HG02870 (cell line): ENCODE measurements around the gene MED26.

ENCODE experiments used
- ATAC-seq: cut with Tn5 transposase; IDR thresholded peaks from one replicate; pipeline ENCODE4 v1.9.1; 2021; ENCODE audit warnings: mild to moderate bottlenecking, moderate library complexity; ENCODE audit not compliant: unreplicated experiment

Gene MED26

GRCh38 chr19:16614941-16615340 lies 13.1 kb downstream of the MED26 start:
- no peak for ATAC-seq

GRCh38 chr19:16613841-16614240 lies 14.2 kb downstream of the MED26 start:
- ATAC-seq: no peak

DNA sequence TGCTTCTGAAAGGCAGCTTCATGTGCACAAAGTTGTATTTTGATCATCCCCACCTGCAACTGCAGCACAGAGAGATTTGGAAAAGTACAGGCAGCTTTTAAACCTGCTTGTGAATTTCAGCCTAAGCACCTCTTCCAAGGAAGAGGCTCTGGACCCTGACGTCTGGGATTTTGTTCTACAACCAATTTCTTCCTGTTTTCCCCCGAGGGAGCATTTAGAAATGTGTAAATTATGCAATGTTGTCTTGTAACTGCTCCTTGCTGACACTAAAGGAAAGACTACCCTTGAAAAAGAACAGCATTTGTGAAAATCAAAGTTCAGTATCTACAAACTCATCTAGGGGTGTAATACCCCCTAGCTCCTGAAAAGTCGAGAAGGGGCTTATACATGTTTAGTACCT lies 15.4 kb downstream of the MED26 start:
- ATAC-seq: no peak

GRCh38 chr19:16611121-16611520 lies 16.9 kb downstream of the MED26 start:
- no peak for ATAC-seq

GRCh38 chr19:16609511-16610200 lies 18.3 kb downstream of the MED26 start:
- ATAC-seq: no peak

DNA sequence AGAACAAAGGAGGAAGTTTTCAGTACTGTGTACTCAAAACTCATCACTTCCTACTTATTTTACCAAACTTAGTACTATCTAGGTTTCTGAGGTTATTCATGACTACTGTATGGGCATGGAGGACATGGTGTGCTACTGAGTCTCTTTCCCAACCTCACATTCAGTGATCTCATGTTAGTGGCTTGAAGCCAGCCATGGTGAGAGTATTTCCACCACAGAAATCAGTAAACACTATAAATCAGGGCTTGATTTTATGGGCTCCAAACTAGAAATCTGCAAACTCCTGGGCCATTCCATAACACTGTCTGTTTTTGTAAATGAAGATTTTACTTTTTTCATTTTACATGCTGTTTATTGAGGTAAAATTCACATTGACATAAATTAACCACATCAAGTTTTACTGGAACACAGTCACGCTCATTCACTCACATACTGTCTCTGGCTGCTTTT lies 19.7 kb downstream of the MED26 start:
- no peak for ATAC-seq

GRCh38 chr19:16607819-16608218 lies 20.2 kb downstream of the MED26 start:
- ATAC-seq: no peak

GRCh38 chr19:16605553-16605994 lies 22.4 kb downstream of the MED26 start:
- no peak for ATAC-seq

GRCh38 chr19:16605115-16605514 lies 22.9 kb downstream of the MED26 start:
- ATAC-seq: no peak

DNA sequence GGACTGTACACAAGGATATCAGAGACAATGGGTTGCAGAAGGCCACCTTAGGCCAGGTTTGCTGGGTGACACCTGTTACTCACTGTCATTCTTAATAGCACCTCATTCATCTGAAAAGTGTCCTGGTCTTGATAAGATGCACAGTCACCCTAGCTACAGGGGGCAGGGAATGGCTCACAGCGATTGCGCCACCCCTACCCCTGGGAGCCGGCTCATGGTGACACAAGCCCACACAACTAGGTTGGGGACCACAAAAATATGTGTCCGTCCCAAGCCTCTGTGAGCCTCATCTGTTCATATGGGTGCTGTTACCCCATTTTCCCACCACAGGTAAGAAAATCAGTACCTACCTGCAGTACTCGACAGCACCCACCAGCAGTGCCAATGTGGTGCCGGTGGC lies 23.4 kb downstream of the MED26 start:
- ATAC-seq: no peak

DNA sequence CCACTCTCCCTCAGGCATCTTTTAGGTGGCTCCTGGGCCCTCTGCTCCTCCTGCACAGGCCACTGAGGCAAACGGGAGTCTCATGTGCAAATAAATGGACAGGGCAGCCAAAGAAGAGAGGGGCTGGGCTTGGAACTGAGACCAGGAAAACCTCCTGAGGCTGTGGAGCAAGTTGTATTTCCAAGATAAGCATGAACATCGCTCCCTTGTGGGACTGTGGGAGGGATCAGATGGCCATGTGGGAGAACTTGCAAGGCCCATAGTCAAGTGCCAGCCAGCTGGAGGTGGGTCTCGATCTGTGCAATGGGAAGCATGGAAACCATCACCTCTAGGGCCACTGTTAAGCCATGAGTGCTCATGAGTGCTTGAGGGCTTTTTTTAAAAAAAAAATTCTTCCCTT lies 24.9 kb downstream of the MED26 start:
- no peak for ATAC-seq

GRCh38 chr19:16601378-16602052 lies 26.5 kb downstream of the MED26 start:
- no peak for ATAC-seq

GRCh38 chr19:16600824-16601223 lies 27.2 kb downstream of the MED26 start:
- ATAC-seq: no peak

DNA sequence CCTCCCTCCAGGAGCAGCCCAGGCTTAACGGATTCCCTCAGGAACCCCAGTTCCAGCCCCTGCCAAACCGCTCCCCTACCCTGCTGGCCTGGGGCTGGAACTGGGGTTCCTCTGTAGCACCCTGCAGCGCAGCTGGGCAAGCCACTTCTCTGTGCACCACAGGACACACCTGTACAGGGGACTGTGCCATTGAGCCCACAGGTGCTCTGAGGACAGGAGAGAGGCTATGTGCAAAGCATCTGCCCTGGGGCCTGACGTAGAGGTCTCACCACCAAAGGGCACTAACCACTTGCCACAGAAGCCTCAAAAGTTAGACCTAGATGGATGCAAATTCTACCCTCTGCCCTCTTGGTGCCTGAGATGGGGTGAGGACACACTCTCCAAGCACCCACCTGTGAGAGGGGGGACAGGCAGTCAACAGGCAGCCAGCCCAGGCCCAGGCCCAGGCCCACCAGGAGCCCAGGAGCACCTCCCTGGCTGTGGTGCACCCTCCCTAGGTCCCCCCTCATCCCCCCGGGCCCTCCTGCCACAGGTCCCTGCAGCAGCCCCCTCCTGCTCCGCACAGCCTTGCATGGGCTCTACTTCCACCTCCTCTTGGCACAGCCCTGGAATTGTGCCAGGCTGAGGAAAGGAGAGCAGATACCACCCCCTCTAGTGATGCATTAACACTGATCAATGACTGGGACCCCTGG lies 28.2 kb downstream of the MED26 start:
- ATAC-seq: no peak

DNA sequence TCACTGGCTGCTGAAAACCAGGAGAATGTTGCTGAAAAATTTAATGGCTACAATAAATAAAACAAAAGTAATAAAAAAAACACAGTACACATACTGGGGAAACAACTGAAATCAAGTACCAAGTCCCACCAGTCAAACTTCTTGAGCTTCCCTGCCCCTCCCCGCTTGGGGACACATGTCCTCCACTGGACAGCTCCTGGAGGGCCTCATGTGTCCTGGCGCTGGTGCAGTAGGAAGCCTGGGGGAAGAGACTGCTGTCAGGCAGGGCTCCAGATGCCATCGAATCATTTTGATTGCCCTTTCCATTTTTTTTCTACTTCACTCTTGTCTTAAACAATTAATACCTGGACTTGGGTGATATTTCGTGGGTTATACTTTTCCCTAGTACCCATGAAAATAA lies 29.2 kb downstream of the MED26 start:
- no peak for ATAC-seq

DNA sequence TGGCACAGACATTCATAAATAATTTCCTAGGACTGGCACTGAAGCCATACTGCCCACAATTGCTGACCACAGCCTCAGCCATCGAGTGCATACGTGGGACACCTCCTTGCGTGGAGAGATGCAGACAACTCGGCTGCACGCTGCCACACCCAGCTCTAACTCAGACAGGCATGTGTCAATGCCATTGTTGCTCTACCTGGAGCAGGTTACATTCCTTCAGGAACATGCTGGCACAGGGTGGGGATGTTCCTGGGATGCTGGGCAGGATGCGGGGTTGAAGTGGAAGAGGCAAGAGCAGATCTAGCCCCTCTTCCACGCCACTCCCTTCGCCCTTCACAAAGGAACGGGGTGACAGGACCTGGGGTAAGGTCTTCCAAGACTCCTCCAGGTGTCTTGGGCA lies 31.6 kb downstream of the MED26 start:
- no peak for ATAC-seq

DNA sequence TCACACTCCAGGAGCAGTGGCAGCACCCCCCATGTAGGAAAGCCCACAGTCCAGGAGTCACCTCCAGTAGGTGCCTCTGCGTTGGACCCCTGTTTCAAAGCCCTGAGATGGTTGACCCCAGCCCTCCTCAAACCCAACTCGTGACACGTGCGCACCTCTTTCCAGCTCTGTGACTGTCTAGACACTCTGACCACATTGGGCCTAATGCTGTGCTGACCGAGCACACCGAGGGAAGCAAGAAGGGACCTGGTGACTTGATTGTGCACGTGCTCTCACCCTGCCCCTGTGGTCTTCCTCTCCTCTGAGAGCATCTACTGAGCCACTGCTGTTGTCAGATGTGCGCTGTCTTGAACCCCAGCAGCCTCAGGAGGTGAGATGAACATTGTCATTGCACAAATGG lies 32.9 kb downstream of the MED26 start:
- no peak for ATAC-seq

- ATAC-seq: no peak
Observed at GRCh38 chr19:16594681-16595091, 33.3 kb downstream of the MED26 start.

- no peak for ATAC-seq
Observed at GRCh38 chr19:16594131-16594586, 33.8 kb downstream of the MED26 start.

GRCh38 chr19:16593181-16593580 lies 34.8 kb downstream of the MED26 start:
- no peak for ATAC-seq

- ATAC-seq: no peak
Observed at GRCh38 chr19:16591803-16592556, 36.0 kb downstream of the MED26 start.
